HG02884 (cell line): Measurements from ENCODE around the gene EPB41.
"Not testable (repeated sequence)": the region's sequence is repeated elsewhere in the genome, so short reads cannot be mapped to it uniquely, and the experiment has no call there.

Experiments used
- ATAC-seq: cut with Tn5 transposase; IDR thresholded peaks from one replicate; pipeline ENCODE4 v1.9.1; 2021; ENCODE audit warnings: mild to moderate bottlenecking, moderate library complexity; ENCODE audit not compliant: unreplicated experiment

Gene EPB41

DNA sequence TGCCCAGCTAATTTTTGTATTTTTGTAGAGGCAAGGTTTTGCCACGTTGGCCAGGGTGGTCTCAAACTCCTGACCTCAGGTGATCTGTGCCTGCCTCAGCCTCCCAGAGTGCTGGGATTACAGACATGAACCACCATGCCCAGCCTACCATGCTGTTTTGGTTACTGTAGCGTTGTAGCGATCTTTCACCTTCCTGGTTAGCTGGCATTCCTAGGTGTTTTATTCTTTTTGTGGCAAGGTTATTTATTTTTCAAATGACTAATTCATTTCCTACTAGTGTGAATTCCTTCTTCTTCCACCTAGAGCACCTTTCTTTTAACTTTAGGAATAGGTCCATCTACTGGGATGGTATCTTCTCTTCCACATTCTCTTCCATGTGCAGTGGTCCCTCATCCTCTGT is 180.1 kb downstream of the EPB41 start:
- ATAC-seq: no peak

GRCh38 chr1:29094954-29095353 is 180.6 kb downstream of the EPB41 start:
- no peak for ATAC-seq

DNA sequence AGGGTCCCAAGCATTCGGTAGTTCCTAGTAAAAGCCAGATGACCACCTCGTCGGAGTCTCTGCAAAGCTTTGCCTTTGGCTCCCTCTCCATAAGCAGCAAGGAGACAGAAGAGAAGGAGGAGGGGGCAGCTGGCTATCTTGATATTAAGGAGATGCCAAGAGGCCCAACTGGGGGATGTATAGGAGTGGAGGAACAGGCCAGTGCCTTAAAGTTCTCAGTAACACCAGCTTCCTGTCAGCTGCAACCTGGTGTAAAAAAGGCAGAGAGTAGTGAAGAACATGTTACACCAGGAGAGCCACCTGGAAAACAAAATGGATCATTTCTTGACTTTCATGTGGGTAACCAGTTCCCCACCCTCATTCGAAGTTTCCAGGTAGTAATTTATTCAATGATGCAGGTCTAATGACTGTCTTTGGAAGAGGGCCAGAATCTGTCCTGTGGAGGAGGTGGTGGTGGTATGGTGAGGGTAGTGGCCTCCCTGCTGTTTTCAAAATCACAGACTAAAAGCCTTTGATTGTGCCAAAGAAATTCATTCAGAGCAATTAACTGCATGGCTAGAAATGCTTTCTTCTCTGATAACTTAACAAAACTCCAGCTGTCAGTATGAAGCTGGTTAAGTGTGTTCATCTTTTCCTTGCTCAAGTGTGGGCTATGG is 182.0 kb downstream of the EPB41 start:
- ATAC-seq: no peak

DNA sequence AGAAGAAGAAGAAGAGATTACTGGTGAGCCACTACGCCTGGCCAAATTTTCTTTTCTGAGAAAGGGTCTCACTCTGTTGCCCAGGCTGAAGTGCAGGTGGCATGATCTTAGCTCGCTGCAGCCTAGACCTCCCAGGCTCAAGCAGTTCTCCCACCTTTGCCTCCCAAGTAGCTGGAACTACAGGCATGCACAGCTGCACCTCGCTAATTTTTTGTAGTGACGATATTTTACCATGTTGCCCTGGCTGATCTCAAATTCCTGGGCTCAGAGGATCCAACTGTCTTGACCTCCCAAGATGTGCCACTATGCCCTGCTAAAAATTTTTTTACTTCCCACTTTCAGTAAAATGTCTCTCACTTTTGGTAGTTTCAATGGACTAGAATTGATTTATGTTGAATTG is 184.9 kb downstream of the EPB41 start:
- no peak for ATAC-seq

- ATAC-seq: no peak
These were observed 186.1 kb downstream of the EPB41 start for GRCh38 chr1:29100487-29100886.

DNA sequence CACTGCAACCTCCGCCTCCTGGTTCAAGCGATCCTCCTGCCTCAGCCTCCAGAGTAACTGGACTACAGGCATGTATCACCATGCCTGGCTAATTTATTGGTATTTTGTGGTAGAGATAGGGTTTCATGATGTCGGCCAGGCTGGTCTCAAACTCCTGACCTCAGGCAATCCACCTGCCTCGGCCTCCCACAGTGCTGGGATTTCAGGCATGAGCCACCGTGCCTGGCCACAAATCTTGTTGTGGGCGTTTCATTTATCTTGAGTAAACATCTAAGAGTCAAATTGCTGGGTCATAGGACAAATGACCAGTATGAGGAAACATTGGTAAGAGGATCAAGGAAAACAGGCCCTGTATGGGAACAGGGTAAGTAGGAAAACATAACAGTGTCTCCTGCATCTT is 191.5 kb downstream of the EPB41 start:
- no peak for ATAC-seq

GRCh38 chr1:29108041-29108440 is 193.7 kb downstream of the EPB41 start:
- not testable (repeated sequence) for ATAC-seq

GRCh38 chr1:29112705-29113412 is 198.5 kb downstream of the EPB41 start:
- ATAC-seq: no peak

DNA sequence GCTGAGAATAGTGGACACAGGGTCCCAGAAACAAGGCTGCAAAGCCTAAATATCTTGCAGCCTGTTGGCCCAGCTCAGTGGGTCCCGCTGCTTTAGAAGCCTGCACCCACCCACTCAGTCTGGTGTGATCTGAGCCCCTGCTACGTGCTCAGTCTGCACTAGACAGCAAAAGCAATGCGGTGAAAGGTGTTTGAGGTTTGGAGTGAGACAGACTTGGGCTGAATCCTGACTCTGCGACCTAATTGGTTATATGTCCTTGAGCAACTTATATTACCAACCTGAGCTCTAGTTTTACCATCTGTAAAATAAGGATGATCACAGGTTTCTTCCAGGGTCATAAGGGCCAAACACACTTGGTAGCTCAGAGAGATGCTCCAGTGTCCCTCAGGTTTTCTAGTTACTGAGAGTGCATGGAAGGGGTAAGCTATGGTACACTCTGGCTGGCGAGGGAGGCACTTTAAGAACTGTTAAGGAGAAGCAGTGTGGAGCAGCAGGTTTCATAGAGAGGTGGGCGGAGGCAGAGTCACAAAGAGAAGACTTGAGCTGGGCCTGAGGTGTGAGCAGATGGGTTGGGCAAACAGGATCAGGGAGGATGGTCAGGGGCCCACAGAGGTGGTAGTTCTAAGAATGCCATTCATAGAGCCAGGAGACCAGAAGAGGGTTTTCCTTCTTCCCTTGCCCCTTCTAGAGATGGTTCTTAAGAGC is 199.2 kb downstream of the EPB41 start:
- no peak for ATAC-seq

DNA sequence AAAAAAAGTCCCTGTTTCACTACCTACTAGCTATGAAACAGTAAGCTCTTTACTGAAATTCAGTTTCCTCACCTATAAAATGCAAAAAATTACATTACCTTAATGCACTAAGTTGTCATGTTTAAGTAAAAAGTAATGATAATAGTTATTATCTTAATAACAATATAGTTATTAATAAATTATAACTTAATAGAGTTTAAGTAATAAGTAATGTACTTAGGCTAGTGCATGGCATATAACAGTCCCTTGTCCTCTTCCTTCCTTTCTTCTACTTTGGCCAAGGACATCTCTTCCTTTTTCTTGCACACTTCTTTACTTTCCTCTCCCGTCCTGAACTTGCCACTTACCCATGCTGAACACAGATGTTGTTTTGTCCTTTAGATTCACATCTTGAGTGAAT is 200.3 kb downstream of the EPB41 start:
- no peak for ATAC-seq

- ATAC-seq: no peak
These were observed 203.0 kb downstream of the EPB41 start for GRCh38 chr1:29117381-29117780.

DNA sequence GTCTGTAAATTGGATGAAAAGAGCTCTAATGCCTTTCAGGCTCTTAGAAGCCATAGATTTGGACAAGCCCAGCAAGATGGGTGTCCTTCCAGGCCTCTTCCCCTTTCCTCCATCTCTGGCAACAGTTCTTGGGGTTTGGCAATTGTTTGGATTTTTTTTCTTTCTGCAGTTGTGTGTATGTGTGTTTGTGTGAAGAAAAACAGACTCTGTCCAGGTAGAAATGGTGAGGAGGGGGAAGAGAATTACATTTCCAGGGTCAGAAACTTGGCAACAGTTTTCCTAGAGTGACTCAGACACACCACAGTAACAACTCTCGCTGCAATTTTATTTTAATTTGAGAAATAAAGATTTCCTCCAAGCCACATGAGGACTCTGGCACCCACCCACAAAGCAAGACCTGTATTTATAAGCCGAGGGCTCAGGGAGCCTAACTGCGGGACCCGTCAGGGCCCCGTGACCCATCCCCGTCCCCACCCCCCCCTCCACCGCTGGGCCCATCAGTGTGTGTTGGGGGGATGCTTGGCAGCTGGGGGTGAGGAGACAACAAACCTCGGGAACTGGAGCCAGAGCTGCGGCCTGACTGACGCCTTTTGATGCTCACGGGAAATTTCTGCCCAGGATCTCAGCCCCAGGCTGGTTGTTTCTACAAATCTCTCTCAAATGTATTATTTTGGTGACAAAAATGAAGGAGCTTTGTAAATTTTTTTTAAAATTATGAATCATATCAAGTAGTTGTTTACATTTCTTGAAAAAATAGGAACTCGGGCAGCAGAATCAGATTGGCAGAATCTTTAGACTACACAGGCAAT is 205.0 kb downstream of the EPB41 start:
- ATAC-seq: no peak

DNA sequence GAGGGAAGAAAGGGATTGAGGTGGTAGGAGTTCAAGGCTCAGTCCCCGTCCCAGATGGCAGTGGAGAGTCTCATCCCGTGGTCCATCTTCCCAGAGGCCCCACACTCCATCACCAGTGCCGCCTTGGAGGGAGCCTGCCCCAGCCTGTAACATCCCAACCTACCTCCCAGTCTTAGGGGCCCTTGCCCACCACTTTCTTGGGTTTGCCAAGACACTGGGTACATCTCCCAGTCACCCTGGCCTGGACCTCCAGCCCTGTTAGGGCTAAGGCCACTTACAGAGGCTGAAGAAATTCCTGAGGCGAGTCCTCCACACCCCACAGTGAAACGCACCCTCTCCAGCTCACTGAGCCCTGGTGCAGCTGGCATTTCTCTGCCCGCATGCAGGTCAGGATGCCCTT is 206.0 kb downstream of the EPB41 start:
- no peak for ATAC-seq

DNA sequence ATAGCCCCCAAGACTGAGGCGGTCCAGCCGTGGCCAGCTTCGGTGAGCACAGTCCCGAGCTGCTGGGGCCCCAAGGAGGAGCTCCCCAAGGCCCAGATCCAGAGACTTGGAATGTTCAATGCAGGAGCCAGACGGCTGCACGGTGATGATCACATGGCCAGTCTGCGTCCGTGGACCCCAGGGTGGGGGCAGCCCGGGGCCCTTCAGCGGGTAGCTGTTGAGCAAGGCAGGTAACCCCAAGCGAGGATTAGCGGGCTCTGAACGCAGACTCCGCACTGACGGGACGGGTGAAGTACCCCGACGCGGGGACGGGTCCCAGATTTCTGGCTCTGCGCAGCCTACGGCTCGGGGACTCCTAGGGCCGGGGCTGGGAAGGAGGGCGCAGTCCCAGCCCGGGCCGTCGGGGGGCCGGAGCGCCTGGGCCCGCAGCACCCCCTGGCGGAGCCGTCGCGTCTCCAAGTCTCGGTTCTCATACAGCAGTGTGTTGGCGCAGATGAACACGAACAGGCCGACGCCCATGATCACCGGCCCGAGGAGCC is 206.6 kb downstream of the EPB41 start:
- no peak for ATAC-seq

GRCh38 chr1:29121516-29121935 is 207.2 kb downstream of the EPB41 start:
- no peak for ATAC-seq

GRCh38 chr1:29121936-29122681 is 207.7 kb downstream of the EPB41 start:
- no peak for ATAC-seq

GRCh38 chr1:29122682-29123052 is 208.3 kb downstream of the EPB41 start:
- no peak for ATAC-seq

GRCh38 chr1:29123053-29123886 is 208.9 kb downstream of the EPB41 start:
- no peak for ATAC-seq

DNA sequence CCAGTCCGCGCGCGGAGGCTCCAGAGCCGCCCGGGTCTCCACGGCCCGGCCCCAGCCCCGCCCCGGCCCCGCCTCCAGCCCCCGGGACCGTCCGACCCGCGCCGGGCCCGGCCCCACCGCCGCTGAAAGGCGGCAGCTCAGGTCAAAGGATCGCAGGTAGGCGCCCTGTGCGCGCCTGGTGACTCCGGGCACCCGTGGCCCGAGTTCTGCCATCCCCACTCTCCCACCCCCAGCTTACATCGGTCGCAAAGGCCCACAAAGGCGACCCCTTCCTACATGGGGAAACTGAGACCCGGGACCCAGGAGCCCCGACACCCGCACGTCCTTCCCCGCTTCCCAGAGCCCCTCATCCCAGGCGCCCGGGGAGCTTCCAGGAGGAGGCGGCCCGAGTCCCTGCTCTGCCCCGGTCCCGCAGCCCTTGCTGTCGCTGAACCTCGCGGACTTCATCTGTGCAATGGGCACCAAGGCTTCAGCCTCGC is 209.6 kb downstream of the EPB41 start, which contains the start of gene TMEM200B:
TSS of gene TMEM200B (minus strand) at position 17 of the 479 bp plus-strand sequence. CDS start 2,075 bp downstream, outside the sequence.
- ATAC-seq: no peak
